Activated CD4-positive, alpha-beta T cell treated with anti-CD3 and anti-CD28 coated beads, Interleukin-2, amount 10 ng/mL, durations not matched to agents 7 days and 5 days (primary cell): Measurements from ENCODE around the gene PGAP6. TPM values are rescaled to one million over a fixed set of nuclear protein-coding genes. Genes with fewer than 3 reads are reported as not detected.
A peak's percentile ranks its signal among the peaks of the same experiment; 100 is the strongest.
"Not testable (repeated sequence)": the region's sequence is repeated elsewhere in the genome, so short reads cannot be mapped to it uniquely, and the experiment has no call there.

Source experiments
- CTCF ChIA-PET: fragments of 350-600 bp; sonication (Branson Sonifier 250); formaldehyde crosslinking; loops from one replicate; lab custom pipeline; 2021; ENCODE audit warnings: antibody characterized with exemption; lab: Charles Lee
- POLR2A ChIA-PET: fragments of 350-600 bp; sonication (Branson Sonifier 250); formaldehyde crosslinking; loops from one replicate; lab custom pipeline; 2021; ENCODE audit warnings: antibody characterized with exemption; lab: Charles Lee
- DNase-seq: peaks from one replicate; pipeline ENCODE4 v3.0.0-alpha.2; 2020
- H3K27ac Mint-ChIP-seq: one replicate; pipeline ENCODE4 v1.8.0; 2021; ENCODE audit warnings: mild to moderate bottlenecking, moderate library complexity, mixed read lengths
- H3K27me3 Mint-ChIP-seq: one replicate; pipeline ENCODE4 v1.8.0; 2021; ENCODE audit warnings: mixed read lengths
- H3K36me3 Mint-ChIP-seq: one replicate; pipeline ENCODE4 v1.8.0; 2021; ENCODE audit warnings: low read depth, mixed read lengths
- H3K4me1 Mint-ChIP-seq: one replicate; pipeline ENCODE4 v1.8.0; 2021; ENCODE audit warnings: mixed read lengths
- H3K4me3 Mint-ChIP-seq: one replicate; pipeline ENCODE4 v1.8.0; 2021; ENCODE audit warnings: mild to moderate bottlenecking, moderate library complexity, mixed read lengths
- H3K9me3 Mint-ChIP-seq: one replicate; pipeline ENCODE4 v1.8.0; 2021; ENCODE audit warnings: mixed read lengths
- total RNA-seq, 2 experiments: library from RNA; stranded (reverse); gene quantifications; one replicate each; pipeline ENCODE4 v1.2.3, GENCODE V29; 2021

The PGAP6 gene
- total RNA-seq, 2 experiments from 2014 or later = 85.2 to 99.2 TPM

GRCh38 chr16:354971-355461 is 26.8 kb downstream of the PGAP6 start:
- Mint-ChIP-seq H3K4me1 (peaks cover 31% of the 10 kb centered on the region), H3K9me3 (no peaks in the 10 kb centered on the region), H3K27me3 (no peaks in the 10 kb centered on the region), H3K4me3 (peak overlapping the region; percentile 65), H3K27ac (peak overlapping the region; percentile 87), H3K36me3 (peaks cover 6% of the 10 kb centered on the region)
- ChIA-PET POLR2A (no interaction called here), CTCF (interaction anchor here (1.3 kb wide), 1 partner anchor 10 kb away, joined by 5 read pairs; no protein-coding TSS in a partner anchor)
- DNase-seq = peak; percentile 57

GRCh38 chr16:354291-354881 is 27.4 kb downstream of the PGAP6 start:
- Mint-ChIP-seq H3K27ac (peak overlapping the region; percentile 54), H3K9me3 (no peaks in the 10 kb centered on the region), H3K36me3 (peaks cover 8% of the 10 kb centered on the region), H3K4me1 (peaks cover 32% of the 10 kb centered on the region), H3K27me3 (no peaks in the 10 kb centered on the region), H3K4me3 (peak overlapping the region; percentile 65)
- no peak for DNase-seq
- POLR2A ChIA-PET = no interaction called here
- CTCF ChIA-PET = interaction anchor here (1.3 kb wide), 1 partner anchor 11 kb away, joined by 5 read pairs; no protein-coding TSS in a partner anchor

- H3K27me3 Mint-ChIP-seq = no peaks in the 10 kb centered on the region
- H3K4me1 Mint-ChIP-seq = peaks cover 34% of the 10 kb centered on the region
- H3K36me3 Mint-ChIP-seq = peaks cover 8% of the 10 kb centered on the region
- peak overlapping the region; percentile 54 for H3K27ac Mint-ChIP-seq
- no peaks in the 10 kb centered on the region for H3K9me3 Mint-ChIP-seq
- DNase-seq = no peak
- CTCF ChIA-PET = interaction anchor here (0.6 to 1.4 kb wide), 7 partner anchors 9 to 184 kb away, joined by 3 to 5 read pairs (median 3); no protein-coding TSS in a partner anchor
- POLR2A ChIA-PET = interaction anchor here (0.5 kb wide), 1 partner anchor 119 kb away, joined by 3 read pairs; no protein-coding TSS in a partner anchor
- peak overlapping the region; percentile 65 for H3K4me3 Mint-ChIP-seq
Measured at GRCh38 chr16:353404-354290, 28.1 kb downstream of the PGAP6 start.

GRCh38 chr16:352547-353403 is 29.0 kb downstream of the PGAP6 start, which contains the start of gene AXIN1:
TSS of gene AXIN1 (minus strand) at chr16:352723. CDS start at chr16:347025, 5,698 bp downstream.
- ChIA-PET POLR2A (interaction anchor here (0.5 kb wide), 1 partner anchor 118 kb away, joined by 3 read pairs; no protein-coding TSS in a partner anchor), CTCF (interaction anchor here (0.6 to 2.0 kb wide), 8 partner anchors 9 to 183 kb away, joined by 3 to 5 read pairs (median 4); no protein-coding TSS in a partner anchor)
- H3K27me3 Mint-ChIP-seq = no peaks in the 10 kb centered on the region
- H3K9me3 Mint-ChIP-seq = no peaks in the 10 kb centered on the region
- peak within 1 kb of the TSS; percentile 92 for H3K27ac Mint-ChIP-seq
- H3K4me1 Mint-ChIP-seq = peaks cover 38% of the 10 kb centered on the region
- peaks cover 8% of the 10 kb centered on the region for H3K36me3 Mint-ChIP-seq
- peak; percentile 100 for DNase-seq
- peak within 1 kb of the TSS; percentile 90 for H3K4me3 Mint-ChIP-seq

GRCh38 chr16:351804-352520 is 29.8 kb downstream of the PGAP6 start:
- ChIA-PET CTCF (interaction anchor here (0.7 to 2.0 kb wide), 6 partner anchors 9 to 255 kb away, joined by 3 to 5 read pairs (median 4); no protein-coding TSS in a partner anchor), POLR2A (no interaction called here)
- peaks cover 43% of the 10 kb centered on the region for H3K4me1 Mint-ChIP-seq
- peak overlapping the region; percentile 92 for H3K27ac Mint-ChIP-seq
- peak overlapping the region; percentile 90 for H3K4me3 Mint-ChIP-seq
- peak; percentile 44 for DNase-seq
- H3K27me3 Mint-ChIP-seq = no peaks in the 10 kb centered on the region
- peaks cover 11% of the 10 kb centered on the region for H3K36me3 Mint-ChIP-seq
- no peaks in the 10 kb centered on the region for H3K9me3 Mint-ChIP-seq

GRCh38 chr16:350203-350602 is 31.6 kb downstream of the PGAP6 start:
- no peaks in the 10 kb centered on the region for H3K27me3 Mint-ChIP-seq
- DNase-seq = no peak
- ChIA-PET POLR2A (no interaction called here), CTCF (interaction anchor here (1.3 to 1.7 kb wide), 2 partner anchors 28 to 115 kb away, joined by 3 to 4 read pairs; partner anchors contain the start of gene FAM234A)
- no peak overlapping the region for H3K4me3 Mint-ChIP-seq
- H3K27ac Mint-ChIP-seq = no peak overlapping the region
- H3K9me3 Mint-ChIP-seq = no peaks in the 10 kb centered on the region
- H3K36me3 Mint-ChIP-seq = peaks cover 25% of the 10 kb centered on the region
- H3K4me1 Mint-ChIP-seq = peaks cover 49% of the 10 kb centered on the region

GRCh38 chr16:349211-349610 is 32.6 kb downstream of the PGAP6 start:
- DNase-seq = no peak
- Mint-ChIP-seq H3K4me1 (peaks cover 48% of the 10 kb centered on the region), H3K36me3 (peaks cover 32% of the 10 kb centered on the region), H3K9me3 (no peaks in the 10 kb centered on the region), H3K27ac (no peak overlapping the region), H3K27me3 (no peaks in the 10 kb centered on the region), H3K4me3 (no peak overlapping the region)
- ChIA-PET POLR2A (no interaction called here), CTCF (interaction anchor here (1.2 to 1.9 kb wide), 5 partner anchors 9 to 242 kb away, joined by 3 to 6 read pairs (median 4); no protein-coding TSS in a partner anchor)

GRCh38 chr16:348495-348894 is 33.3 kb downstream of the PGAP6 start:
- peaks cover 45% of the 10 kb centered on the region for H3K4me1 Mint-ChIP-seq
- CTCF ChIA-PET = interaction anchor here (1.2 to 1.9 kb wide), 5 partner anchors 8 to 241 kb away, joined by 3 to 6 read pairs (median 4); no protein-coding TSS in a partner anchor
- POLR2A ChIA-PET = not testable (repeated sequence)

GRCh38 chr16:347203-347602 is 34.6 kb downstream of the PGAP6 start:
- no peak for DNase-seq
- no peaks in the 10 kb centered on the region for H3K27me3 Mint-ChIP-seq
- CTCF ChIA-PET = no interaction called here
- no peak overlapping the region for H3K4me3 Mint-ChIP-seq
- H3K9me3 Mint-ChIP-seq = no peaks in the 10 kb centered on the region
- no peak overlapping the region for H3K27ac Mint-ChIP-seq
- peaks cover 38% of the 10 kb centered on the region for H3K36me3 Mint-ChIP-seq
- POLR2A ChIA-PET = no interaction called here
- H3K4me1 Mint-ChIP-seq = peaks cover 53% of the 10 kb centered on the region

More at GRCh38 chr16:348495-348894, 33.3 kb downstream of the PGAP6 start:
- not testable (repeated sequence) for H3K9me3 Mint-ChIP-seq, DNase-seq, H3K27me3 Mint-ChIP-seq, H3K4me3 Mint-ChIP-seq
- Mint-ChIP-seq H3K27ac (peak overlapping the region; percentile 46), H3K36me3 (peaks cover 38% of the 10 kb centered on the region)

- Mint-ChIP-seq H3K4me3 (no peak overlapping the region), H3K27ac (no peak overlapping the region), H3K27me3 (no peaks in the 10 kb centered on the region), H3K36me3 (peaks cover 44% of the 10 kb centered on the region), H3K4me1 (peaks cover 59% of the 10 kb centered on the region), H3K9me3 (no peaks in the 10 kb centered on the region)
- POLR2A ChIA-PET = no interaction called here
- CTCF ChIA-PET = no interaction called here
- no peak for DNase-seq
Measured at GRCh38 chr16:346587-346986, 35.2 kb downstream of the PGAP6 start.

GRCh38 chr16:345772-346171 is 36.0 kb downstream of the PGAP6 start:
- no peak for DNase-seq
- H3K9me3 Mint-ChIP-seq = no peaks in the 10 kb centered on the region
- H3K36me3 Mint-ChIP-seq = peaks cover 45% of the 10 kb centered on the region
- no peak overlapping the region for H3K4me3 Mint-ChIP-seq
- no peak overlapping the region for H3K27ac Mint-ChIP-seq
- H3K4me1 Mint-ChIP-seq = peaks cover 56% of the 10 kb centered on the region
- no peaks in the 10 kb centered on the region for H3K27me3 Mint-ChIP-seq
- ChIA-PET POLR2A (no interaction called here), CTCF (no interaction called here)
